NOMO-1 (cell line): Measurements from ENCODE around the gene TARS3.

Experiments
- DNase-seq, 2 experiments: peaks; one replicate each; lab custom pipeline; 2025; ENCODE audit not compliant: unreplicated experiment in 2 of 2; lab: John Stamatoyannopoulos, UW

The TARS3 gene

DNA sequence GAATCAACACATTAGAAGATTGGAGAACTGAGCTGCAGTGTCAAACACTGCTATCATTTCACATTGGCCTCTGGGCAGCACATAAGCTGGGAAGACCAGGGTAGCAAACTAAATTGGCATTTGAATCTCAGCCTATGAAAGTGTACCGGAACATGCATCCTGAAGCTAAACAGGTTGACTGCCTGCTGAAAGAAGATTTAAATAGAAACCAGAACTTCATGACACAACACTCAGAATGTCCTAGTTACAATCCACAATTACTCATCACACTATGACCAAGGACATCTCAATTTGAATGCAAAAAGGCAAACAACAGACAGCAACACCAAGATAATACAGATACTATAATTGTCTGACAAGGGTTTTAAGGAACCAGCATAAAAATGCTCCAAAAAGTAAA lies 98.3 kb downstream of the TARS3 start:
- no peak for DNase-seq

GRCh38 chr15:101625184-101625583 lies 99.1 kb downstream of the TARS3 start:
- DNase-seq = peak; percentile 43 to 51

DNA sequence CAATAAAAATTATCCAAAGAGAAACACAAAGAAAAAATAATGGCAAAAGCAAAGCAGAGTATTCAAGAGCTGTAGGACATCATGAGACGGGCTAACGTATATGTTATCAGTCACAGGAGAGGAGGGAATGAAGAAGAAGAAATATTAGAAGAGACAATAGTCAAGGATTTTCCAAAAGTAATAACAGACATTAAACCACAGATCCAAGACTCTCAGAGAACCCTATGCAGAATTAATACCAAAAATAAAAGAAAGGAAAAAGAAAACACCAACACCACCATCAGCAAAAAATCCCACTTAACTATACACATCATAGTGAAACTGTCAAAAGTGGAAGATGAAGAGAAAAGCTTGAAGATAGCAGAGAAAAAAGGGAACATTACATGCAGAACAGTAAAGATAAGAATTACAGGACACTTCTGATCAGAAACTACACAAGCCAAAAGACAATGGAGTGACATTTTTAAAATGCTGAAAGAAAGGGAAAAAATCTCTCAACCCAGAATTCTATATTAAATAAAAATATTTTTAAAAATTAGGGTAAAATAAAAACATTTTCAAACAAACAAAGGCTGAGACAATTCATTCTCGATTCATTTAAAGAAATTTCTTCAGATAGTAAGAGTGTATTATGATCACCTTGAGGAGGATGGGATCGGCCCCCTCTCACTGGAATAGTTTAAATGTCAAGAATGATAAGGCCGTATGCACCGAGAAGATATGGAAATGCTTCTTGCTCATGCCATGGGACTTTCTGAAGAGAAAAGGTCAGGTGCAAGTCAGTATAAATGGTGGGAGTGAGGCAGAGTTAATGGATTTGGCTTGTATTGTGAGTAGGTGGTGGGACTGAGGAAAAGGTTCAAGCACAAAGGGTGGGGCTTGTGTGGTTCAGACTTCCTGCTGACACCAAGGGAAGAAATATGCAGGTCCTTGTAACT lies 100.6 kb downstream of the TARS3 start:
- no peak for DNase-seq

GRCh38 chr15:101621961-101622360 lies 102.3 kb downstream of the TARS3 start:
- DNase-seq = no peak

- peak in 1 of 2 experiments; percentile 4 for DNase-seq
Measured at GRCh38 chr15:101620671-101621070, 103.6 kb downstream of the TARS3 start.

DNA sequence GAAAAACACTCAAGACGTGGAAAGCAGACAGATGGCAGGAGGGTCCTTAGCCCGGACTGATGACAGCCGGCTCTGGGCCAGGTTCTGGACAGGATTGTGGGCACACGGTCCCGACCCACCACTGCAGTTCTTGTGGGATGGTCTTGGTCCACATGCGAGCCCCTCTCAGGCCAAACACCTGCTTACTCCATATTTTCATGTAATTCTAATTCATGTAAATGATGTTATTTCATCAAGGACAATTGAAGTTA lies 104.7 kb downstream of the TARS3 start:
- DNase-seq = no peak

DNA sequence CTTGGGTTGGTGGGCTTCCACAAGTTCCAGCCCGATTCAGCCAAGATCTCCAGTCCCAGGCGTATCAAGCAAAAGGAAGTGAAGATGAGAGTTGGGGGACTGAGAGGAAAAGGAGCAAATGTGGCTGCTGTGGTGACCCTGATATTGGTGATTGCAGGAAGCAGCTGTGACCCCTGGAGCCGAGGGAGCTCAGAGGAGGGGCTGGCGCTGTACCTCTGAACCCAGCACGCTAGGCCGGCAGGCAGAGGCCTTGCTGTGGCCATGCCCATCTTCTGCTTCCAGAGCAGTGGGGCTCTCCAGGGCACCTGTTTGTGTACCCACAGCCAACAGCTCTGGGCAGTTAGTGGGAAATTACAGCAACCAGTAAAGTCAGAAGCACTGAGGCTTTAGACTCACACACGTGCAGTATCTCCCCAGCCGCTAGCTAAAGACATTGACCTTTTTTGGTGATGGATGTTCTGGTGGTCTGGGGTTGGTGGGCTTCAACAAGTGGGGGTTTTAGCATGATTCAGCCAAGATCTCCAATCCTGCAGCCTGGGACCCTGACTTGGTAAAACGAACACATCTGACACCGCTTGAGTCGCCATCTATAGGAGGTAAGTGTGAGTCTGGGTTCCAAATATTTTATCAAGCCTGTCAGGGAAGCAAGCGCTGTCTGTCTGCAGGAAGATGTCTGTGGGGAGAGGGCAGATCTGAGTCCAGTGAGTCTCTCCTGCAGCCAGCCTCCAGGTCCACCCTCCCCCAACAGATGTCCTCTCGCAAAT lies 105.2 kb downstream of the TARS3 start:
- DNase-seq = no peak

DNA sequence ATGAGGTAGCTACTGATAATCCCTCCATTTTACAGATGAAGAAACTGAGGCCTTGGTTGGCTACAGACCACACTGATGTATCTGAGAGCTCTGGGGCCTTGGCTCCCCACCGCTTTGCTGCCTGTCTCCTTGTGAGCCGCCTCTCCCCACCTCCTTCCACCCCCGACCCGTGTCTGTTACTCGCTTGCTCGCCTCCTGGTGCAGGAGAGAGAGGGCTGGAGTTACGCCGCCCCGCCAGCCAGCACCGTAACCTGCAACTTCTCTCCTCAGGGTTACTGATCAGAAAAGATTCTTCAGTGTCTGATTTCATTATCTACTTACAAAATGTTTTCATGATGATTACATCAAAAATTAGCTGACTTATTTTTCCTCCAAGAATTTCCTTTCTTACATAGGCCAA lies 106.2 kb downstream of the TARS3 start:
- no peak for DNase-seq

- DNase-seq = no peak
Measured at GRCh38 chr15:101617390-101617965, 106.8 kb downstream of the TARS3 start.

DNA sequence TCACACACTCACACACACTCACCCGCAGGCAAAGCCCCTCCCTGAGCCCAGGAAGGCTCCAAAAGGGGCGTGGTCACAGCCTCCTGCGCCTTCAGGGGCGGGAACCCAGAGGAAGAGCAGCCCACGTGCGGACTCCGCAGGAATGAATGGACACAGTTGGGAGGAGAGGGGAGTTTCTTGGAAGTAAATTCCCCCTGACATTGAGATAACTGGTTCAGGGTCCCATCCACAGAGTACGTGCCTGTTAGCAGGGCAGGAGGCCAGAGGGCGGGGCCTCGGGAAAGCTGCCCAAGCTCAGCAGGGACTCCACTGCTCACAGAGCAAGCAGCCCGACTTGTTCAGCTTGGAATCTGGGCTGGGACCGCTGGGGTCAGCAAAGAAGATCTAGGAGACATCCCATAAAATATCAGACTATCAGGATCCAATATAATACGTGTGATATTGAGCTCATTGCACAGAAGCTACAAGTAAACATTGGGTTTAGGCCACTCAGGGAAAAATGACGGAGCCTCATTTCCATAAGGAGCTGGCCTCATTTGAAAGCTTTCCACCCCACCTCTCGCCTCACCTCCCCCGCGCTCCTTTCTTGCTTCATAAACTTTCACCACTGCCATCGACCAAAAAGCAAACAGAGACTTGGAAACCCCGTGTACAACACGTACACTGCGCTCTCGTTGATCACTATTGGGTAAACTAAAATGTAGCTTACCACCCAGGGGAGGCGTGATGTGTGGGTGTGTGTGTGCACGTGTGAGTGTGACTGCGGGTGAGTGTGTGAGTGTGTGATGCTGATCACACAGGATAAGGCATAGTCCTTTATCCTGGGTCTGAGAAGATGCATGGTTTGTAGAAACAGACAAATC lies 108.1 kb downstream of the TARS3 start:
- no peak for DNase-seq

DNA sequence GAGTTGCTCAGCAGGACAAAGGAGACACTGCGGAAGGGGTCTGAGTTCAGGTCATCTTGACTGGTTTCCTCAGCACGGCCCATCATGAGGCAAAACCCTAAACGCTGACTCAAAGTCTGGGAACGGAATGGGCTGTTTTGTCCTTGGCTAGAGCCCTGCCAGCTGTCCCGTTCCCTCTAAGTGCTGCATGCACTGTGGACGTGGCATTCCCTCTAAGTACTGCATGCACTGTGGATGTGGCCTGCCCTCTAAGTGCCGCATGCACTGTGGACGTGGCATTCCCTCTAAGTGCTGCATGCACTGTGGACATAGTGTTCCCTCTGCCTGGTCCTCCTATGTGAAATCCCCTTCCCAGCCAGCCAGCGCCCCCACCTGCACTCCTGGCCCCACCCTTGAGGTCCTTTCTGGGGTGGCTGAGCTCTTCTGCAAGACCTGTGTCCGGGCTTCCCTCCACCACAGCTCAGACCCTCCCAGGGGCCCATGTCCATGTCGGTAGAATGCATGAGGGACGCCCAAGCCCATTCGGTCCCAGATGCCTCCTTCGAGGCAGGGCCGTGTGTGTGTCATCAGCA lies 108.8 kb downstream of the TARS3 start:
- no peak for DNase-seq

GRCh38 chr15:101614761-101615160 lies 109.5 kb downstream of the TARS3 start:
- no peak for DNase-seq

- no peak for DNase-seq
Measured at GRCh38 chr15:101614001-101614585, 110.2 kb downstream of the TARS3 start.

DNA sequence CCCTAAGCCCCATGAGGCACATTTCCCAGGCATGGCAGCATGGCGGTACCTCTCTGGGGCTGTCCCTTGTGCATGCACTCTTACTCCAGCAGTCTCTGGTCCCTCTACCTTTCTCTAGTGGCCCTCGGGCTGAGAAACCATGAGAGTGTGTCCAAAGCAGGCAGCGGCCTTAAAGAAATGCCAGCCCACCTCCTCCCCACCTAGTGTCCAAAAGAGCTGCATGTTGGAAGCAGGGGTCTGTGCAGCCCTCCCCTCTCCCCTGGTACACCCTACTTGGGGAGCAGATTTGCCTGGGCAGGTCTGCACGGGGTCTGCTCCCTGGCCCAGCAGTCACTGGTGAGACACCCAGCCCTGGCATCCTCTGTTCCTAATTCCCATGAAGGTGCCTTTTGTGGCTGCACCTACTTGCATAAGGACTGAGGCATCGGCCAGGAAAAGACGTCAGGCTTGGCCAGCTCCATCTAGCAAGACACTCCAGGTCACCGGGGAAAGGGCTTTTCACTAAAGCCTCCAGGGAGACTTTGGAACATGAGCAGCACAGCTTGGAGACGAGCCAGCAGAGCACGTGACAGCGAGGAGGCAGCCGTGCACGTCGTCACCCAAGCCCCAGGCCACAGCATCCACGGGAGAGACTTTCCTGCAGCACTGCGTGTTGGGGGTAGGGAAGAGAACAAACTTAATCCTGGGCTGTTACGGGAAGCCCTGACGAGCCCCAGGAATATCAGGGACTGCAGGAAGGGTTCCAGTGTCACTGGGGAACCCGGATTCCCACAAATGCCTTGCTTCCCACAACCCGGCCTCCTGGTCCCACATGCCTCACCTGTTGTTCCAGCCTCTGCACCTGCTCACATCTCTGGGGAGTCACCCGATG lies 110.9 kb downstream of the TARS3 start:
- no peak for DNase-seq

GRCh38 chr15:101612676-101613075 lies 111.6 kb downstream of the TARS3 start:
- no peak for DNase-seq

GRCh38 chr15:101611580-101612299 lies 112.5 kb downstream of the TARS3 start:
- DNase-seq = no peak

- no peak for DNase-seq
Measured at GRCh38 chr15:101611007-101611406, 113.3 kb downstream of the TARS3 start.

DNA sequence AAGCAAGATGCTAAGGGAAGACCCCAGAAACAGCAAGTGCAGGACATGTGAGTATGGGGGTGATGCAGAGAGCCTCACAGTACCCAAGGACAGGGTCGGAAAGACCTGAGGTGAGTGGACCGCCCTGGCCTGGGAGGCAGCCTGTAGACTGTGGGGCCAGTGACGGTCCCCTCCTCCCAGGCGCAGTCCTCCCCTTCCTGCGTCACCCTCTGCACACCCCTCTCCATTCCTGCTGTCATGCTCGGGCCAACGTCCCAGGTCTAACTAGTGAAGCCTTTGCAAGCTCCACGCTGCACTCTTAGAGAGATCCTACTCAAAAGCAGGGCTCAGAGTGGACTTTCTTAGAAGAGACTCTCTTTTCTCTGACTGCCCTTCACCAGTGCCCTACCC lies 113.7 kb downstream of the TARS3 start:
- no peak for DNase-seq
